MCF 10A (cell line): ENCODE results near the gene OR6C68. TPM values are rescaled to one million over a fixed set of nuclear protein-coding genes. Genes with fewer than 3 reads are reported as not detected.

ENCODE experiments used
- Bru-seq: library from RNA; stranded (reverse); fragments of 400-500 nt; gene quantifications from one replicate; lab custom pipeline; 2021; lab: Mats Ljungman, UMichigan
- BruChase-seq, 2 experiments: library from RNA; stranded (reverse); fragments of 400-500 nt; gene quantifications; one replicate each; lab custom pipeline; 2021; lab: Mats Ljungman, UMichigan
- BruUV-seq: library from RNA; stranded (reverse); fragments of 400-500 nt; replicated peaks from 2 replicates; lab custom pipeline; 2021; lab: Mats Ljungman, UMichigan
- CTCF ChIA-PET: fragments of 300-600 bp; sonication (Branson Sonifier 250); formaldehyde crosslinking; extraction: SDS; loops from one replicate; lab custom pipeline; 2021; ENCODE audit warnings: antibody characterized with exemption, inconsistent platforms; lab: Yijun Ruan, JAX
- POLR2A ChIA-PET: fragments of 300-600, 350-650 bp; sonication (Branson Sonifier 250); formaldehyde crosslinking; extraction: SDS; loops from one replicate; lab custom pipeline; 2020; ENCODE audit warnings: antibody characterized with exemption, inconsistent platforms; lab: Yijun Ruan, JAX
- DNase-seq: peaks from one replicate; pipeline ENCODE4 v3.0.0-alpha.2; 2018; ENCODE audit not compliant: unreplicated experiment
- H3K27ac Mint-ChIP-seq: one replicate; pipeline ENCODE4 v1.8.0; 2022; ENCODE audit warnings: mild to moderate bottlenecking, low read depth, mixed read lengths; ENCODE audit not compliant: unreplicated experiment
- H3K27me3 Mint-ChIP-seq: one replicate; pipeline ENCODE4 v1.8.0; 2022; ENCODE audit warnings: mixed read lengths; ENCODE audit not compliant: insufficient read depth, unreplicated experiment
- H3K36me3 Mint-ChIP-seq: one replicate; pipeline ENCODE4 v1.8.0; 2022; ENCODE audit warnings: mild to moderate bottlenecking, moderate library complexity, mixed read lengths; ENCODE audit not compliant: insufficient read depth, unreplicated experiment
- H3K4me1 Mint-ChIP-seq: one replicate; pipeline ENCODE4 v1.8.0; 2022; ENCODE audit warnings: mixed read lengths; ENCODE audit not compliant: insufficient read depth, unreplicated experiment
- H3K4me3 Mint-ChIP-seq: one replicate; pipeline ENCODE4 v1.8.0; 2022; ENCODE audit warnings: mild to moderate bottlenecking, moderate library complexity, mixed read lengths; ENCODE audit not compliant: unreplicated experiment
- H3K9me3 Mint-ChIP-seq: one replicate; pipeline ENCODE4 v1.8.0; 2022; ENCODE audit warnings: mixed read lengths; ENCODE audit not compliant: unreplicated experiment
- CTCF ChIP-seq: fragments of 200-600 bp; IDR thresholded peaks from one replicate; pipeline ENCODE4 v1.8.0; 2022; ENCODE audit warnings: antibody characterized with exemption, mild to moderate bottlenecking; ENCODE audit not compliant: unreplicated experiment
- intact Hi-C: fragments of 100-400 bp; cut with micrococcal nuclease; formaldehyde crosslinking; loops from 2 replicates; pipeline ENCODE4 v1.14.1; 2022
- long read RNA-seq: library from polyadenylated mRNA; stranded (forward); transcript quantifications from one replicate; pipeline ENCODE4 v2.0.0, GENCODE V29; 2022
- total RNA-seq: library from RNA; stranded (reverse); gene quantifications from 2 replicates; pipeline ENCODE4 v1.2.3, GENCODE V29; 2022

Gene OR6C68
- total RNA-seq = not detected in 2 replicates
- Bru-seq, nascent RNA = not detected
- not detected for BruChase-seq, experiment 1, labeled RNA remaining after a 6-hour chase
- not detected for BruChase-seq, experiment 2, labeled RNA remaining after a 2-hour chase
- long read RNA-seq = 0 reads

- Mint-ChIP-seq H3K9me3 (no peaks in the 10 kb centered on the region), H3K4me1 (no peaks in the 10 kb centered on the region), H3K27ac (no peak within 1 kb of the TSS), H3K27me3 (peaks cover 35% of the 10 kb centered on the region), H3K36me3 (no peaks in the 10 kb centered on the region), H3K4me3 (no peak within 1 kb of the TSS)
- TF ChIP-seq CTCF = no peak
- DNase-seq = no peak
- intact Hi-C loops = no loop called here
- CTCF ChIA-PET = no interaction called here
- POLR2A ChIA-PET = no interaction called here
- no TSS peak for BruUV-seq
These were observed at the start of gene OR6C68 for GRCh38 chr12:55492078-55492477. OR6C68 (plus strand) TSS chr12:55492378; CDS start chr12:55492378, 0 bp downstream.

- H3K4me1 Mint-ChIP-seq = no peaks in the 10 kb centered on the region
- intact Hi-C loops = no loop called here
These were observed 48.4 kb upstream of the OR6C68 start, which contains the start of gene OR6C2 for GRCh38 chr12:55443776-55444175. OR6C2 (plus strand) TSS chr12:55444076; CDS start chr12:55452214, 8,138 bp downstream.

GRCh38 chr12:55445357-55445756 lies 46.8 kb upstream of the OR6C68 start:
- no peak for DNase-seq
- no TSS peak for BruUV-seq
- peaks cover 63% of the 10 kb centered on the region for H3K27me3 Mint-ChIP-seq
- POLR2A ChIA-PET = no interaction called here
- CTCF ChIA-PET = interaction anchor here (0.6 kb wide), 1 partner anchor 181 kb away, joined by 4 read pairs; no protein-coding TSS in a partner anchor
- no peaks in the 10 kb centered on the region for H3K36me3 Mint-ChIP-seq
- no peak overlapping the region for H3K4me3 Mint-ChIP-seq
- H3K4me1 Mint-ChIP-seq = no peaks in the 10 kb centered on the region
- H3K9me3 Mint-ChIP-seq = no peaks in the 10 kb centered on the region
- intact Hi-C loops = no loop called here
- no peak overlapping the region for H3K27ac Mint-ChIP-seq
- TF ChIP-seq CTCF = no peak

More at GRCh38 chr12:55443776-55444175, 48.4 kb upstream of the OR6C68 start, which contains the start of gene OR6C2:
- BruUV-seq = no TSS peak
- H3K4me3 Mint-ChIP-seq = no peak within 1 kb of the TSS
- POLR2A ChIA-PET = no interaction called here
- H3K27ac Mint-ChIP-seq = no peak within 1 kb of the TSS
- no peak for TF ChIP-seq CTCF
- no peaks in the 10 kb centered on the region for H3K9me3 Mint-ChIP-seq
- H3K27me3 Mint-ChIP-seq = peaks cover 78% of the 10 kb centered on the region
- DNase-seq = no peak
- CTCF ChIA-PET = no interaction called here
- H3K36me3 Mint-ChIP-seq = no peaks in the 10 kb centered on the region

GRCh38 chr12:55446326-55446725 lies 45.9 kb upstream of the OR6C68 start:
- intact Hi-C loops = no loop called here
- ChIA-PET CTCF (no interaction called here), POLR2A (no interaction called here)
- Mint-ChIP-seq H3K27me3 (peaks cover 54% of the 10 kb centered on the region), H3K9me3 (no peaks in the 10 kb centered on the region), H3K4me3 (no peak overlapping the region), H3K4me1 (no peaks in the 10 kb centered on the region), H3K36me3 (no peaks in the 10 kb centered on the region), H3K27ac (no peak overlapping the region)
- TF ChIP-seq CTCF = no peak
- no TSS peak for BruUV-seq
- no peak for DNase-seq
